Activated CD4-positive, alpha-beta T cell treated with anti-CD3 and anti-CD28 coated beads, Interleukin-2, amount 50 U/mL, for 4 hours (primary cell): ENCODE results near the gene PHOX2B.
"Not testable (repeated sequence)": the region's sequence is repeated elsewhere in the genome, so short reads cannot be mapped to it uniquely, and the experiment has no call there.

Experiments used
- DNase-seq, 2 experiments: peaks; one replicate each; pipeline ENCODE4 v3.0.0-alpha.2; 2020

The PHOX2B gene

DNA sequence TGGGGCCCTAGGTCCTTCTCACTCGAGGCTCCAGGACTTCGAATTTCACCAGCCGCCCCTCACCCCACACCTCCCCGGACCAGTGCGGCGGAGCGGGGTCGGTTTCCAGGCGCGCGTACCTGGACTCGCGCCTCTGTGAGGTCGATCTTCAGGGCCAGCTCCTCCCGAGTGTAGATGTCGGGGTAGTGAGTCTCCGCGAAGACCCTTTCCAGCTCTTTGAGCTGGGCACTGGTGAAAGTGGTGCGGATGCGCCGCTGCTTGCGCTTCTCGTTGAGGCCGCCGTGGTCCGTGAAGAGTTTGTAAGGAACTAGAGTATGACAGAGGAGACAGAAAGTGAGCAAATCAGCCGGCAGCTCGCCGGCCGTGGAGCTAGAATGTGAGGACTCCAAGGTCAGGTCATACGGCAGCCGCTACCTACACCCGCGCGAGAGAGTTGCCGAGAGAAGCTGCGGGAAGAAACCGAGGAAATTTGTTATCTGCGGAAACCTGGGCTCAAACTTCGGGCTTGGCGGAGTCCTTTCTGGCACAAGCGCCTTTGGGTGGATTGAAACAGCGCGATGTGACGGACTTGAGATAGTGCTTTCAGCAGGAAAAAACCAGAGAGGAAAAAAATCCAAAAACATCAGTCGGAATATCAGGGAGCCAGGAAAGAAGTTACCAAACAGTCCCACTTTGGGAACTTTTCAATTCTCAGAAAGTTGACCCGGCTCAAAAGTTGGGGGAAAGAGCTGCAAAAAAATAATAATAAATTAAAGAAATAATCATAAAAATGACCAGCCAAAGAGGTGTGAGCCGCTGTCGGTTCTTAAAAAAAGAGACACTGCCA, 1.1 kb downstream of the PHOX2B start:
- no peak for DNase-seq

DNA sequence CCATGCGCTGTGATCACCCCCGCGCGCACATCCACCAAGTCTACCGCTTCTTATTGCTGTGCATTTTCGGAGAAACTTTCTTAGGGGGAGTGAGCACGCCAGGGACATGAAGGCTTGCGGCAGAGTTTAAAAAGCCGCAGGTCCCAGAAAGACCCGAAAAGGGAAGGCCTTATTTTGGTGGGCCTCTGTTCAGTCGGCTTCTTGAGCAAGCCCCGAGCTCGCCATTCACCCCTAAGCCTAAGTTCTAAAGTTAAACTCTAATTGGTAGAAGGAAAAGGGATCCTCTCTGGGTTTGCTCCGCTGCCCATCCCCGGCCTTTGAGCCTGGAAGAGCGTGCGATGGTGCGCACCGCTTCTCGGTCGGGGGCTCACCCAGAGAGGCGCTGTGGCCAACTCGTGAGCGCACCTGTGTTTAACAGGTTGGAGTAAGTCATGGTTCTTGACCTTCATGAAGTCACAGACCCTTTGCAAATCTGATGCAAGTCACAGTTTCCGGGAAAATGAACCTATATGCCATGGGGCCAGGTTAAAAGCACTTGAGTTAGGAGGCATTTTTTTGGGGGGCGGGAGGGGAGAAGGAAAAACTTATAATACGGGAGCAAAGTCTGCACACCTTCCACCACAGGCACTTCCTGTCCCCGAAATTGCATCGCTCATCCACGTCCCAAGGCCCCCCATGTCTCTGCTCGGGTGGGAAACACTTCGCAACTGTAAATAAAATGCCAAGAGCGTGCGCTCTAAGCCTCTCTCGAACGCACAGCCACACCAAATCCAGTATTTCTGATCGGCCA, 1.9 kb downstream of the PHOX2B start:
- DNase-seq = no peak

DNA sequence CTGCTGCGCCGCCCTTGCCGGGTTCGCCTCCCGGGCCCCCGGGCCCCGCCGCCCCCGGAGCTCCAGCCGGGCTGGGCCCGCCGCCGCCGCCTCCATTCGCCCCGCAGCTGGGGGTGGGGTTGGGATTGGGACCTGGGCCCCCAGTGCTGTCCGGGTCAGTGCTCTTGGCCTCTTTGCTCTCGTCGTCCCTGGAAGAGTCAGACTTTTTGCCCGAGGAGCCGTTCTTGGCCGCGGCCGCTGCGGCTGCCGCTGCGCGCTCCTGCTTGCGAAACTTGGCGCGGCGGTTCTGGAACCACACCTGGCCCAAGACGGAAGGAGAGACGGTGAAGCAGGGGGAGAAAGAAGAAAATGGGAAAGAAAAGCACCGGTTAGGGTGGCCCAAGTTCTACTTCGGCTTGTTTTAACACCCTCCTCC, 2.5 kb downstream of the PHOX2B start:
- DNase-seq = no peak

DNA sequence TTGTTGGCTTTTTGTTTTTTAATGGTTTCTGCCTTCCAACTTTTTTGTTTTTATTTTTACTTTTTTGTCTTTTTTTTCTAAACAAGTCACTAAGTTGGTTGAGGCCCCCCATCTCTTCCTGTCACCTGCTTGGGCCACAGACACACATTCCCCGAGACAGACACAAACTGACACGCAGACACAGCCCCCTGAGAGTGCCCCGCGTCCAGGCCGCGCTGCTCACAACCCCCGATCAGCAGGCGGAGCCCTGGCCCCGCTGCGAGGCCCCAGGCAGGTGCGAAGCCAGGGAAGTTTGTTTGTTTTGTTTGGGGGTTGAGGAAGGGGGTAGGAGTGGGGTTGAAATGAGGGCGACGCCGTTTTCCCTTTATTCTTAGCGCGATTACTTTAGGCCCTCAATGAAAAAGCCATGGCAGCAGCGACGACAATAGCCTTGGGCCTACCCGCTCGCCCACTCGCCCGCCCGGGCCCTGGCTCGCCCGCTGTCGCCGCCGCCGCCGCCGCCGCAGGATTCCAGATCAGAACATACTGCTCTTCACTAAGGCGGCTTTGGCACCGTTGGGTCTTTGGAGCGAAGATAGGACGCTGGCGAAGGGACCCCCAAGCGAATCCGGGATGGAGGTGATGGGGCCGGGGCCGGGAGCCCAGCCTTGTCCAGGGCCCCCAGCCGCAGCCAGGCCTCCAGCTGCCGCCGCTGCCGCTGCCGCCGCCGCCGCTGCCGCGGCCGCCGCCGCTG, 3.1 kb downstream of the PHOX2B start:
- no peak for DNase-seq

DNA sequence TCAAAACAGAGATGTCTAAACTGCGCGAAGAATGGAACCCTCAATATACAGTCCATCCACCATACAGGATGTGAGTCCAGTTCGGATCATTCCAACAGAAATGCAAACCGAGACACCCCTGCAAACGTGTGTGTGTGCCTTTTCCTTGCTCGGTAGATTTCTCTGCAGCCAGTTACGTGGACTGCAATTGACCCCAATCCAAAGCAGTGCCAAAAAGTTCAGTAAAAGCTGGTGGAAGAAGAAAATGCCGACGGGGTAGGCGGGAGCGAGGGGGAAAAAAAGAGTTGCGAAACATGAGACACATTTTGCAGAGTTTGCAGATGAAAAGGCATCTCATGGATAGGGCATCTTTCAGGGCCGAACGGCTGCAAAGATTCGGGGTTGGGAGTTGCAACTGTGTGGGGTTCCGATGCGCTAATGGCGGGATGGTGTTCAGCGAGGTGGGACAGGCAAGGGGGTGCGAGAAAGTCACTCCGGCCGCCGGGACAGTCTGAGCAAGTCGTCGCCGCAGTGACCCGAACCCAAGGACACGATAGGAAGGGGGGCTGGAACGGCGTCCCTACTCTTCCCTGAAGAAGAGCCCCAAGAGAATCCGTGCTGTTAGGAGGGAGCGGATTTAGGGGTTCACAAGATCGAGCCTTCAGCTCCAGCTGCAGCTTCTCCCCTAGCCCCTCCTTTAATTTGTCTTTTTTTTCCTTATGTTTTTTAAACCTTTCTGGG, 3.8 kb downstream of the PHOX2B start:
- DNase-seq = no peak

DNA sequence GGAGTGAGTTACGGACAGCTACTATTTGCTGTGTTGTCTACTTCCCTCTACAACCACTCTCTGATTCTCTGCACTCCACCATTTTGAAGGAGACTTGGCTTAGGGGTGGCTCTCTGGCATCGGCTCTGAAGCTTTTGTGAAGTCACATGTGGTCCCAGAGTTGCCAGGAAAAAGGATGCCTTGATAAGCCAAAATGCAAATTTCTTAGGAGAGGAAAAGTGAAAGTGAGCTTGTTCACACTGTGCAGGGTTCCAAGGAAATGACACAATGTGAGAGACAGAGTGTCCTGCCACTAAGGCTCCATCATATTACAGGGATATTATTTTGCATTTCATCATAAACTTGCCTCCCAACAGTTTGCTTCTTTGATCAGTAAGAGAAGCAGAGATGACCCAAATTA, 7.2 kb downstream of the PHOX2B start:
- no peak for DNase-seq

DNA sequence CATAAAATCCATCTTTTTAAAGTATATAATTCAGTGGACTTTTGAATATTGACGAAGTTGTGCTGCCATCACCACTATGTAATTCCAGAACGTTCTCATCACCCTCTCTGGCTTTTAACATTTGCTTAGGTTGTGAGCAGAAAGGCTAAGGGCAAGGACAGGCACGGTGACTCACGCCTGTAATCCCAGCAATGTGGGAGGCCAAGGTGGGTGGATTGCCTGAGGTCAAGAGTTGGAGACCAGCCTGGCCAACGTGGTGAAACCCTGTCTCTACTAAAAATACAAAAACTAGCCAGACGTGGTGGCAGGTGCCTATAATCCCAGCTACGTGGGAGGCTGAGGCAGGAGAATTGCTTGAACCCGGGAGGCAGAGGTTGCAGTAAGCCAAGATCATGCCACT, 11.0 kb downstream of the PHOX2B start:
- not testable (repeated sequence) for DNase-seq

DNA sequence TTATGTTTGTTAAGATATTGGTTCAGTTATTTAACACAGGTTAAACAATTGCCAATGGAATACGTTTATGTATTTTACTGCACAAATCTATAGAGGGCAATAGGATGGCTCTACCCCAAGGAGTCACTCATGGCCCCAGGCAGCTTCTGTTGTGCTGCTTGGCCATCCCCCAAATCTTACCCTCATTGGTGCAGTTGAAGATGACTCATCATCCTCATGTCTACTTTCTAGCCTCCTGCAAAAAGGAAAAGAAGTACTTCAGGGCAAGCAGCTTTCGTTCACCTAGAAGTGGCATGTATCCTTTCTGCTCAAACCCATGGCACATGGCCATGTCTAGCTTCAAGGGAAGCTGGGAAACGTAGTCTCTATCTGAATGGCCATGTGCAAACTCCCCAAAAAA, 14.2 kb downstream of the PHOX2B start:
- DNase-seq = no peak

DNA sequence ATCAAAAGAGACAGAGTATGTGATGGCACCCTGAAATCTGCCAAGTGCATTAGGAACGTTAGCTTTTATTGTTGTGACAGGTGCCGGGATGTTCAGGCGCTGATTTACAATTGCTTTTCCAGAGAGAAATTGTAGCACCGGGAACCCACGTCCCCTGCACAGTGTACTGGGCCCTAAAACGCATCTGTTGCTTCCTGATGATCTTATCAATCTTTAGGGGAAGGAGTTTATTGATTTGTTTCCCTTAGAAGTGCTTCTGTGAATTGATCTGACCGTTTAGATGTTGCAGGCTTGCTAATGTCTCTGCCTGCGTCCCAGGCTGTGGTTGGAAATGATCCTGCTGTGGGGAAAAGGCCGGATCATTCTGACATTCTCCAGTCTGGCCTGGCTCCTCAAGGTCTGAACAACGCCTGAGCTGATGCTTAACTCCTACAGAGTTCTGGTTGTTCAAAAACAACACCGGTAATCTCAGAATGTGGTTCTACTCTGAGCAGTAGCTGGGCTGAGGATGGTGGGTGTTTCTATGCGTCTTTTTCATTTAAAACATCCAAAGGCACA, 16.9 kb downstream of the PHOX2B start:
- no peak for DNase-seq

DNA sequence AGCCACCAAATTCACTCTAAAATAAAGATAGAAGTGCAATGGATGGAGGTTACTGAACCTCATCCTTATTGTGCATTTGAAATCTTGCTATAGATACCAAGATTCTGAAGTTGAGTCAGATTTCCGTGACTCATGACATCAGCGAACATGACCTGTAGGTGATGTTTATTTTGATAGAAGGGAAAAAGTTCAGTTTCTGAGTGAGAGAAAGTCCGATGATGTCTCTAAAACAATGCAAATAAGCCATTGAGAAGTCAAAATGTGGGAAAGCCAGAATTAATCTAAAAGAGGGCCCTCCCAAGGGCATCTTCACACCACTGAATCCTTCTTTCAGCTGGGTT, 20.0 kb downstream of the PHOX2B start:
- no peak for DNase-seq

DNA sequence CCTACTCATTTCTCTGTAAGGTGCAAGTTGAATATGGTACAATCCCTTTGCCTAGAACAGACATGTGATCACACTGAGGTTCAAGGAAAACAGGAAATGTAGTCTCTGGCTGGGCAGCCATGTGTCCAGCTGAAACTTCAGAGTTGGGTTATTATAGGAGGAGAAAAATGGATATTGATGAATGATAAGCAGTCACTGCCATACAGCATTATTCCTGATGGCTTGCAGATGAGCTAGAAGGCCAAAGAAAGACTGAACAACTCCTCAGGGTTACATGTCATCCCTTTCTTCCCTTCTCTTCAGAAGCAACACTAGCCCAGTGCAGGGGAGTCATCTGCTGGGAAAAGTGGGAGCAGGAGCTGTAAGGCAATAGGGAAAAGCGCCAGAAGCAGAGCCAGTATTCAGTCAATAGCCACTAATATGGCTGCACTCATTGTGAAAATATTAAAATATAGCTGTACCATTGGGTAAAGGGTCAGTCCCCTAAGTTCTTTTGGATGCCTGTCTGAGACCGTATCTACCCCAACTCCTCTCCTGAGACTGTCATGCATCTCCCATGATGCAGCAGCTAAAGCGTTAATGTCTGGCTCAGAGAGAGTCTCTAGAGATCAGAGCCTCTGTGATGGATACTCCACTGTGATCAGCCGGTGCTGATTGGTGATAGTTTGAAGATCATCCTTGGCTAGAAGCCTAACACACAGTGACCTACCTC, 20.5 kb downstream of the PHOX2B start:
- no peak for DNase-seq

DNA sequence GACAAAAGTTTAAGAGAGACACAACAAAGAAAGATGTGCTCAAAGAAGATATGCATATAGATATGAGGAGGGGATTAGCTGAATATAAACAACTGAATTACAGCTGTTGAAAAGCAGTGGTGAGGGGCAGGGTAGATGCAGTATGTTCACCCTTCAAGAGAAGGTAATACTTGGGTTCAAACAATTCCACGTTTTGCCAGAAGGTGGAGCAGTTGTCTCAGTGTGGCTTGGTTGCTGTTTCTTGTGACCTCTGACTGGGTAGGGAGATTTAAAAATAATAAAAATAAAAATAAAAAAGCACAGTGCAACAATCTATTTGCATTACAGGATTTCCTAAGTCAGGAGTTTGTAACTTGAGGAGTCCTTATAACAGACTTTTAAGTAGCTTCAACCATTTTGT, 23.3 kb downstream of the PHOX2B start:
- DNase-seq = no peak

DNA sequence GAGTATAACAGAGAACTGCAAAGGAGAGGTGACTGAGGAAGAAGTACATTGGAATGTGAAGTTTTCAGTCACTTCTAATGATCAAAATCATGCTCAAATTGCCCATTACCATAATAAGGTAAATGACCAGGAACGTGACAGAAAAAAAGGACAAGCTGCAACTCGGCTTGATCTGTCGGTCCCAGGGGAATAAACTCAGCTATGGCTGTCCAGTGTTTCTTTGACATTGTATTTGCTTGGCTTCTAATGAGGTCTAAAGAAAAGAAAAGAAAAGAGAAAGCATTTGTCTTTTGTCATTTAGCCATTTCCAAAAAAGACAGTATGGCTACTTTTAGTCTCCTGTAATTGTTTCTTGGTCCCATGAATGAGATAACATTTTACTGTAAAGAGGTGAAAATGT, 25.2 kb downstream of the PHOX2B start:
- DNase-seq = no peak

DNA sequence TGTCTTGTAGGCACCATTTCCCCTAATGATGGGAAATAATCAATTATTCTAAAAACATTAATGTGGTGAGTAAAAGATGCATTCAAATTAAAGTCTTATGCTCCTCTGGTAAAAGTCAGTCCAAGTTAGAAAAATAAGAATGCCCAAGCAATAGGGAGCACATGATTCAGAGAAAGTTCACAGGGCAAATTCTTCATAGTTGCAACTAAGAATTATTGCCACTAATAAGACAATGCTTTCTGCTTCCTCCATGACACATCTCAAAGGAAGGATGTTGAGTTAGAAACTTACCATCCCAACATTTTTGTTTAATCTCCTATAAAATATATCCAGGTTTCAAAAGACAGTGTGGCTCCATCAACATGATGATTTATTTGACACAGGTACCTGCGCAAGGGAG, 26.3 kb downstream of the PHOX2B start:
- no peak for DNase-seq

DNA sequence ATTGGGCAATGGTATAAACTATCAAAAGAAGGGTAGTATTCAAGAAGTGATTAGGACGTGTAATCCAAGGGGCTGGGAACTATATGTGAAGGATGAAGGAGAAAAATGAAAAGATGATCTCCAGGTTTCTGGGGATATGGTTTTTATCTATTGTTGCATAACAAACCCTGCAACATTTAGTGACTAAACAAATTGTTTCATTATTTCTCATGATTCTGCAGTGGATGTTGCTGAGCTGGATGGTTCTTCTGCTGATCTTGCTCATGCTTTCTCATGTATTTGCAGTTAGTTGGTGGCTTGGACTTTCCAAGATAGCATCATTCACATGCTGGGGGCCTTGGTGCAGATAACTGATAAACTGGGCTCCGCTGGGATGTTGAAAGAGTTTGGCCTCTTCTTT, 29.1 kb downstream of the PHOX2B start:
- DNase-seq = no peak

DNA sequence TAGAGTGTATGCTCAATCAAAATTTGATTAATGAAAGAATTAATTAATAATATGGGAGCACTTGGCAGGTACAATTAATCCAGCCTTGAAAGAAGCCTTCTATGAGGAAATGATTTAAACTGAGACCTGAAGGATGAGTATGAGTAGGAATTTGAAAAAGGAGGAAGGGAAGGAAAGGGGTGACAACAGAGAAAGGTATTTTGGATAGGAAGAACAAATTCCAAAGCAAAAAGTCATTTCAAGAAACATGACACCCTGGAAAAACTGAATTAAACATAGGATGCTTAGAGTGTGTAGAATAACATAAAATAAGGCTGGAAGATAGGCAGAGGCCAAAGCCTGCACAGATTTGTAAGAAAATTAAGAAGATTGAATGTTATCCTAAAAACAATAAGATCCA, 29.6 kb downstream of the PHOX2B start:
- DNase-seq = no peak

DNA sequence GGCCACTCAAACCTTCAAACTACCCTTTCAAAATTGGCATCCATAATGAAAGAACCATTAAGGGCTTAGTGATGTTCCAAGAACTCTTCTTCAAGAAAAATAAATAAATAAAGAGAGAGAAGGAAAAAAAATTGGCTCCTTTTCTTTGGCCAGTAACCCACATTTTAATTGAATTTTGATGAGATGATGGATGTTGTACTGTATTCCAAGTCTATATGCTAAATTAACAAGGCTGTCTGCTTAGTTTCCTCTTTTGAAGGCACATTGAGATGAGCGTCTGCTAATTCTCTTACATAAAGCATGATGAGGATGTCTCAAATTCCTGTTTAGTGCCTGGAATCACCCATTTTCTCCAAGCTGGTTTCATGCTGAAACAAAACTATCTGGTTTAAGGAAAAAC, 33.4 kb downstream of the PHOX2B start:
- no peak for DNase-seq

DNA sequence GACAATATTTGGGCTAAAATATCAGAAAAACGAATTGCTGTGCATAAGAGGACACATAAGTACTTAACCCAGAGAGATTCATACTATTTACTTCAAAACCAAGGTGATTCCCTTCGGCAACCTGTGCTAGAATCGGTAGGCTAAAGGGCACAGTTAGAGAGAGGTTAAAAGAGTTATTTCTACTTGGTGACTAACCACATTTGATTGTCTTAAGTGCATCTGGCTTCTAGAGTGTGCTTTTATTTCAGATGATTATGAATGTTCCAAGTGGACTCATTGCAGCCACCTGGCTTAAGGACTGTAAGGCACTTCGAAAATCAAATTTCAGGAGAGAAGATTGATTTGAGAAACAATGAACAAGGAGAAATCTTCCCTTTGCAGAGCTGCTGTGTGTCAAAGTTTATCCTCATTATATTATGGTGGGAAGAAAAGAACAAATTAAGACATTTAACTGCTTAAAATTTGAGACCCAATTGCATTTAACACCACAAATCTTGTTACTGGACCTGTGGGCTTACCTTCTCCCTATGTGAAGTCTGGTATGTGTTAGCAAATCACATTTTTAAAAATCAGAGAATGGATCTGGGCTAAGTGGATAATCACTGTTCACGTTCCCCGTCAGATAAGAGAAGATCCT, 34.0 kb downstream of the PHOX2B start:
- DNase-seq = no peak

DNA sequence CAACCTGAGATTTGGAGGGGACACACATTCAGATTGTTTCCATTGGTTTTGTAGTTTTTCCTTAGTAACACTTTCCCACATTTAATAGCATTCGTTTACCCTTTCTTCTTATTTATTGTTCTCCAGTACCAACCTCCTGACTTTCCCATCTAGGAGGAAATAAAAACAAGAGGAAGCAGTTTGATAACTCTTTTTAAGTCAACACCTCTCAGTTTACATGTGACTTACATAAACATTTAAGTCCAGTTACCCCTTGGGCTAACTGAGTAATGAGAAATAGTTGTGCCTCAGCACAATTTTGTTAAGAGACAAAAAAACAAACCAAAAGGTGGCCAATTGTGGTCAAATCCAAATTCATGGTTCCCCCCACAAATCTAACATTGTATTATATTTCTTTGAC, 34.8 kb downstream of the PHOX2B start:
- no peak for DNase-seq

DNA sequence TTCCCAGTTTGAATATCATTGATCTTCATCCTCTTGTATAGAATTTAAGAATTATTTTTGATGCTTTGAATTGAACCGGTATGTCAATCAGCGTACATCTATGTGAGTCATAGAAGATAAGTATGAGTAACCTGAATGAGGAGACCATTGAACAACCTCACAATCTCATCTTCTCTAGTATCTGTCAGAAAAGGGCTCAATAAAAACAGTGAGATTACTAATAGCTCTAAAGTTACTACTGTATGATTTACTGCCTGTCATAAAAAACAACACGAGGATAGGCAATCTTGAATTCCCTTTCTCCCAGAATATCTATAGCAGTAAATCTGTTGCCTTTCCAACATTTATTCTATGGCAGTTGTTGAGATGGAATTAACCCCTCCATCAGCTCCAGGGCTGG, 36.1 kb downstream of the PHOX2B start:
- DNase-seq = no peak

DNA sequence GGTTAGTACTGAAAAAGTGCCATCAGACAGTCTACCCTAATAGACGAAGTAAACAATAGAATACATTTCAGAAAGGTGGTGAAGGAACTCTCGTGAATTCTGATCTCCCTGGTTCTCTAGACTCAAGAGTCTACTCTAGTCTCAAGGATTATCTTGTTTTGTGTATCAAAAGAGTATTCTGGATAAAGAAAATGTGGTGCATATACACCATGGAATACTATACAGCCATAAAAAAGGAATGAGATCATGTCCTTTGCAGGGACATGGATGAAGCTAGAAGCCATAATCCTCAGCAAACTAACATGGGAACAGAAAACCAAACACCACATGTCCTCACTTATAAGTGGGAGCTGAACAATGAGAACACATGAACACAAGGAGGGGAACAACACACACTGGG, 36.9 kb downstream of the PHOX2B start:
- not testable (repeated sequence) for DNase-seq
